ENCODE data around the gene TMEM233.

The TMEM233 gene

DNA sequence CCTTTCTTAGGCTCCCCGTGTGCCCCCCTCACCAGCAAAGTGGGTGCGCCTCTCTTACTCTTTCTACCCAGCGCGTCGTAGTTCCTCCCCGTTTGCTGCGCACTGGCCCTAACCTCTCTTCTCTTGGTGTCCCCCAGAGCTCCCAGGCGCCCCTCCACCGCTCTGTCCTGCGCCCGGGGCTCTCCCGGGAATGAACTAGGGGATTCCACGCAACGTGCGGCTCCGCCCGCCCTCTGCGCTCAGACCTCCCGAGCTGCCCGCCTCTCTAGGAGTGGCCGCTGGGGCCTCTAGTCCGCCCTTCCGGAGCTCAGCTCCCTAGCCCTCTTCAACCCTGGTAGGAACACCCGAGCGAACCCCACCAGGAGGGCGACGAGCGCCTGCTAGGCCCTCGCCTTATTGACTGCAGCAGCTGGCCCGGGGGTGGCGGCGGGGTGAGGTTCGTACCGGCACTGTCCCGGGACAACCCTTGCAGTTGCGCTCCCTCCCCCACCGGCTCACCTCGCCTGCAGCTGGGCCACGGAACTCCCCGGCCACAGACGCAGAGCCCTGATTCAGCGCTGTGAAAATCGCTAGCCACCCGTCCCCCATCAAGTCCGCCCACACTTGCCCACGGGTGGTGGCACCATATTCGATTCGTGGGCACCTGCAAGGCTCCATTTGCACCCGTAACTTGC is 1.3 kb downstream of the TMEM233 start:
- TF ChIP-seq TAF1 (IDR thresholded peaks at IDR 0.05; ENCODE audit: low read depth): no peak
- TF ChIP-seq, protein P1, sequence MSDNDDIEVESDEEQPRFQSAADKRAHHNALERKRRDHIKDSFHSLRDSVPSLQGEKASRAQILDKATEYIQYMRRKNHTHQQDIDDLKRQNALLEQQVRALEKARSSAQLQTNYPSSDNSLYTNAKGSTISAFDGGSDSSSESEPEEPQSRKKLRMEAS (IDR thresholded peaks at IDR 0.05): no peak
- no peak for TF ChIP-seq TCF12 (IDR thresholded peaks at IDR 0.05; ENCODE audit: low read depth)
- TF ChIP-seq EGR1 (IDR thresholded peaks at IDR 0.05): no peak
- TF ChIP-seq RAD21 (IDR thresholded peaks at IDR 0.05; ENCODE audit: low read depth): no peak
- TF ChIP-seq, protein P2, sequence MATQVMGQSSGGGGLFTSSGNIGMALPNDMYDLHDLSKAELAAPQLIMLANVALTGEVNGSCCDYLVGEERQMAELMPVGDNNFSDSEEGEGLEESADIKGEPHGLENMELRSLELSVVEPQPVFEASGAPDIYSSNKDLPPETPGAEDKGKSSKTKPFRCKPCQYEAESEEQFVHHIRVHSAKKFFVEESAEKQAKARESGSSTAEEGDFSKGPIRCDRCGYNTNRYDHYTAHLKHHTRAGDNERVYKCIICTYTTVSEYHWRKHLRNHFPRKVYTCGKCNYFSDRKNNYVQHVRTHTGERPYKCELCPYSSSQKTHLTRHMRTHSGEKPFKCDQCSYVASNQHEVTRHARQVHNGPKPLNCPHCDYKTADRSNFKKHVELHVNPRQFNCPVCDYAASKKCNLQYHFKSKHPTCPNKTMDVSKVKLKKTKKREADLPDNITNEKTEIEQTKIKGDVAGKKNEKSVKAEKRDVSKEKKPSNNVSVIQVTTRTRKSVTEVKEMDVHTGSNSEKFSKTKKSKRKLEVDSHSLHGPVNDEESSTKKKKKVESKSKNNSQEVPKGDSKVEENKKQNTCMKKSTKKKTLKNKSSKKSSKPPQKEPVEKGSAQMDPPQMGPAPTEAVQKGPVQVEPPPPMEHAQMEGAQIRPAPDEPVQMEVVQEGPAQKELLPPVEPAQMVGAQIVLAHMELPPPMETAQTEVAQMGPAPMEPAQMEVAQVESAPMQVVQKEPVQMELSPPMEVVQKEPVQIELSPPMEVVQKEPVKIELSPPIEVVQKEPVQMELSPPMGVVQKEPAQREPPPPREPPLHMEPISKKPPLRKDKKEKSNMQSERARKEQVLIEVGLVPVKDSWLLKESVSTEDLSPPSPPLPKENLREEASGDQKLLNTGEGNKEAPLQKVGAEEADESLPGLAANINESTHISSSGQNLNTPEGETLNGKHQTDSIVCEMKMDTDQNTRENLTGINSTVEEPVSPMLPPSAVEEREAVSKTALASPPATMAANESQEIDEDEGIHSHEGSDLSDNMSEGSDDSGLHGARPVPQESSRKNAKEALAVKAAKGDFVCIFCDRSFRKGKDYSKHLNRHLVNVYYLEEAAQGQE (IDR thresholded peaks at IDR 0.05; ENCODE audit: low read depth): no peak
- no peak for TF ChIP-seq EP300 (IDR thresholded peaks at IDR 0.05; ENCODE audit: borderline replicate concordance)
- no peak for TF ChIP-seq TEAD4 (IDR thresholded peaks at IDR 0.05)
- TF ChIP-seq, protein P3, sequence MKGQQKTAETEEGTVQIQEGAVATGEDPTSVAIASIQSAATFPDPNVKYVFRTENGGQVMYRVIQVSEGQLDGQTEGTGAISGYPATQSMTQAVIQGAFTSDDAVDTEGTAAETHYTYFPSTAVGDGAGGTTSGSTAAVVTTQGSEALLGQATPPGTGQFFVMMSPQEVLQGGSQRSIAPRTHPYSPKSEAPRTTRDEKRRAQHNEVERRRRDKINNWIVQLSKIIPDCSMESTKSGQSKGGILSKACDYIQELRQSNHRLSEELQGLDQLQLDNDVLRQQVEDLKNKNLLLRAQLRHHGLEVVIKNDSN (IDR thresholded peaks at IDR 0.05): no peak
- no peak for TF ChIP-seq NFIC (IDR thresholded peaks at IDR 0.05)
- no peak for TF ChIP-seq CREB1 (IDR thresholded peaks at IDR 0.05; ENCODE audit: low read depth)
- TF ChIP-seq CEBPB (IDR thresholded peaks at IDR 0.05): no peak

DNA sequence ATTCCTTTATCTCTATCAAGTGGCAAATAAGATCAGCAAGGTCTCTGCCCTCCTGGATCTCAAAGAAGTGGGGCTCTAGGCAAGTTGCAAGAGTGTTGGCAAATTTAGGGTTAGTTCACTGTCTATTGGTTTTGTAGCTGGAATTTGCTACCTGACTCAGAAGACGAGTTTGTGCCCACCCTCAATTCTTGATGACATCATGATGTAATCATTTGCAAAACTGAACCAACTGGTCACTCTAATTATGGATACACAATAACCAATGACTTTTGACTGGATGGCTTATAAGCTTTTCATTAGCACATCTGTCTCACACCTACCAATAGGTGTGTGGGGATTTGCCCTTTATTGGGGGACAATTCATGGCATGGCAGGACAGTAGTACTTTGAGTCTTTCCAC is 4.6 kb downstream of the TMEM233 start:
- TF ChIP-seq CEBPB (IDR thresholded peaks at IDR 0.05) (no peak), ZBTB7A (IDR thresholded peaks at IDR 0.05; ENCODE audit: low read depth) (no peak), NFIC (IDR thresholded peaks at IDR 0.05) (no peak), CREB1 (IDR thresholded peaks at IDR 0.05; ENCODE audit: low read depth) (no peak), RAD21 (IDR thresholded peaks at IDR 0.05; ENCODE audit: low read depth) (no peak), FOXM1 (IDR thresholded peaks at IDR 0.05; ENCODE audit: borderline replicate concordance, low read depth) (no peak), TEAD4 (IDR thresholded peaks at IDR 0.05) (no peak)
- TF ChIP-seq, protein P1 (IDR thresholded peaks at IDR 0.05): no peak
- TF ChIP-seq, protein P3 (IDR thresholded peaks at IDR 0.05): no peak

DNA sequence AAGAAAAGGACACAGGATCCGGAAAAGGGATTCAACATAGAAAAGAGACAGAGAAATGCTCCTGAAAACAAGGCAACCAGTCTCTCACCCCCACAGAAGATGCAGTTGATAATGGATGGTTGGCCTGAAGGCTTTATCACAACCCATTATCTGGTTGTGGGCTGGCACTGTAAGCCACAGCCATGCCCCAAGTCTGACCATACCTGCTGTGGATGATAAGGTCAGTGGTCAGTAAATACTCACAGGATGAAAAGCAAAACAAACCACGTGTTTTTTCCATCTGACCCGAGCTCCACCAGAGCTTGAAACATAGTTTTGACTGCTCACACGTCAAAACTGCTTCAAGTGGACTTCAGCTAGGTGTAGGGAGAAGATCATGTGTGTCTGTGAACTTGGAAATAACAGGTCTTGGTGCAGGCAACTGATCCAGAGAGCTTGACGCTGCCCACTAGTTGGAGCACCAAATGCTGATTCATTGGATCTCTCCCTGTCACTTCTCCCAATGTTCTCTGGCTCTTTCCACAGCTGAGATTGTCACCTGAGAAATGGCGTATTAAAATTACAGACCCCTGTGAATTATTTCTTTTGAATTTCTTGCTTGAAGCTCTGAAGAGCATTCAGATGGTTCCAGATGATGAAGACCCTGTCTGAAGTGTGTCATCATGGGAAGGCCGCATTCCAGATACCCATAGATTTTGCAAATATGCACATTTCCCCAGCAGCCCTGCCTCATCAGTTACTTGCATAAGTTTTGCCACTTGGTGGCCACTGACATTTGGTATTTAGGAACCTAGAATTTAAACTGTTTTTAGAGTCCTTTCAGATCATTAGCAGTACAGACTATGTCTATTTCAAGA is 8.5 kb downstream of the TMEM233 start:
- no peak for TF ChIP-seq TEAD4 (IDR thresholded peaks at IDR 0.05)
- no peak for TF ChIP-seq EP300 (IDR thresholded peaks at IDR 0.05; ENCODE audit: borderline replicate concordance)
- TF ChIP-seq EGR1 (IDR thresholded peaks at IDR 0.05): no peak
- TF ChIP-seq CEBPB (IDR thresholded peaks at IDR 0.05): no peak
- TF ChIP-seq CREB1 (IDR thresholded peaks at IDR 0.05; ENCODE audit: low read depth): no peak
- no peak for TF ChIP-seq FOXM1 (IDR thresholded peaks at IDR 0.05; ENCODE audit: borderline replicate concordance, low read depth)
- TF ChIP-seq, protein P3 (IDR thresholded peaks at IDR 0.05): no peak
- no peak for TF ChIP-seq ZBTB7A (IDR thresholded peaks at IDR 0.05; ENCODE audit: low read depth)
- no peak for TF ChIP-seq YY1 (IDR thresholded peaks at IDR 0.05; ENCODE audit: low read depth)
- no peak for TF ChIP-seq TAF1 (IDR thresholded peaks at IDR 0.05; ENCODE audit: low read depth)
- TF ChIP-seq, protein P2 (IDR thresholded peaks at IDR 0.05; ENCODE audit: low read depth): no peak
- TF ChIP-seq NFIC (IDR thresholded peaks at IDR 0.05): no peak
- no peak for TF ChIP-seq RAD21 (IDR thresholded peaks at IDR 0.05; ENCODE audit: low read depth)
- TF ChIP-seq, protein P1 (IDR thresholded peaks at IDR 0.05): no peak
- TF ChIP-seq TCF12 (IDR thresholded peaks at IDR 0.05; ENCODE audit: low read depth): no peak

DNA sequence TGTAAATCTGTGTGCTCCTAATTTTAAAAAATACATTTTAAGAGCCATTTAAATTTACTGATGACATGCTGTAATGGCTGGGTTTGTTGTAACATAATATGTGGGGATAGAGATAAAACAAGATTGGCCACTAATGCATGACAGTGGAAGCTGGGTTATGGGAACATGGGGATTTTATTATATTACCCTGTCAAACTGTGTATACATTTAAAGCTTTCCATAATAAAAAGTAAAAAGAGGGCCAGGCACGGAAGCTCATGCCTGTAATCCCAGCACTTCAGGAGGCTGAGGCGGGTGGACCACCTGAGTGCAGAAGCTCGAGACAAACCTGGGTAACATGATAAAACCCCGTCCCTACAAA is 9.1 kb downstream of the TMEM233 start:
- TF ChIP-seq TAF1 (IDR thresholded peaks at IDR 0.05; ENCODE audit: low read depth) (no peak), TCF12 (IDR thresholded peaks at IDR 0.05; ENCODE audit: low read depth) (no peak), NFIC (IDR thresholded peaks at IDR 0.05) (no peak), CREB1 (IDR thresholded peaks at IDR 0.05; ENCODE audit: low read depth) (no peak), YY1 (IDR thresholded peaks at IDR 0.05; ENCODE audit: low read depth) (no peak), RAD21 (IDR thresholded peaks at IDR 0.05; ENCODE audit: low read depth) (no peak), EGR1 (IDR thresholded peaks at IDR 0.05) (no peak), CEBPB (IDR thresholded peaks at IDR 0.05) (no peak), ZBTB7A (IDR thresholded peaks at IDR 0.05; ENCODE audit: low read depth) (no peak), EP300 (IDR thresholded peaks at IDR 0.05; ENCODE audit: borderline replicate concordance) (no peak), FOXM1 (IDR thresholded peaks at IDR 0.05; ENCODE audit: borderline replicate concordance, low read depth) (no peak), TEAD4 (IDR thresholded peaks at IDR 0.05) (no peak)
- TF ChIP-seq, protein P3 (IDR thresholded peaks at IDR 0.05): no peak
- TF ChIP-seq, protein P1 (IDR thresholded peaks at IDR 0.05): no peak
- TF ChIP-seq, protein P2 (IDR thresholded peaks at IDR 0.05; ENCODE audit: low read depth): no peak

All from Ishikawa (cell line).